Activated T-helper 1 cell treated with anti-CD3 and anti-CD28 coated beads, Interleukin-2, amount 50 U/mL, for 16 hours (primary cell): ENCODE measurements around the gene AKAP1.

Experiments
- DNase-seq, 2 donors: peaks; one replicate each; pipeline ENCODE4 v3.0.0-alpha.2; 2020; ENCODE audit warnings: low read depth in 1 of 2, low spot score in 1 of 2

The AKAP1 gene

GRCh38 chr17:57160624-57161023 lies 75.6 kb downstream of the AKAP1 start:
- no peak for DNase-seq

- no peak for DNase-seq
These were observed 79.8 kb downstream of the AKAP1 start for GRCh38 chr17:57164814-57165213.

GRCh38 chr17:57165754-57166153 lies 80.7 kb downstream of the AKAP1 start:
- DNase-seq = no peak

GRCh38 chr17:57166803-57167202 lies 81.8 kb downstream of the AKAP1 start:
- DNase-seq = no peak

GRCh38 chr17:57168695-57169094 lies 83.6 kb downstream of the AKAP1 start:
- DNase-seq = no peak

GRCh38 chr17:57170866-57171265 lies 85.8 kb downstream of the AKAP1 start:
- no peak for DNase-seq
